Fibroblast of villous mesenchyme (primary cell): ENCODE results near the gene ZC3H7A. TPM values are rescaled to one million over a fixed set of nuclear protein-coding genes. Genes with fewer than 3 reads are reported as not detected.

Experiments used
- DNase-seq: peaks from one replicate; pipeline ENCODE4 v3.0.0-alpha.2; 2010; ENCODE audit warnings: low read depth
- H3K4me3 ChIP-seq: 2 replicates; pipeline ENCODE4 v1.5.1; 2011; ENCODE audit warnings: low read depth, mild to moderate bottlenecking, low read length
- total RNA-seq: library from RNA; depleted of rRNA; stranded (reverse); fragments of >200 nt; gene quantifications from 2 replicates; pipeline ENCODE4 v1.2.3, GENCODE V29; 2012
- TF ChIP-seq, protein P1 (sequence below): IDR thresholded peaks from 2 replicates; pipeline ENCODE4 v1.5.1; 2012; ENCODE audit warnings: low read depth, mild to moderate bottlenecking, low read length; ENCODE audit not compliant: insufficient read depth

Gene ZC3H7A
- total RNA-seq, 1 donor = 59.2 TPM

DNA sequence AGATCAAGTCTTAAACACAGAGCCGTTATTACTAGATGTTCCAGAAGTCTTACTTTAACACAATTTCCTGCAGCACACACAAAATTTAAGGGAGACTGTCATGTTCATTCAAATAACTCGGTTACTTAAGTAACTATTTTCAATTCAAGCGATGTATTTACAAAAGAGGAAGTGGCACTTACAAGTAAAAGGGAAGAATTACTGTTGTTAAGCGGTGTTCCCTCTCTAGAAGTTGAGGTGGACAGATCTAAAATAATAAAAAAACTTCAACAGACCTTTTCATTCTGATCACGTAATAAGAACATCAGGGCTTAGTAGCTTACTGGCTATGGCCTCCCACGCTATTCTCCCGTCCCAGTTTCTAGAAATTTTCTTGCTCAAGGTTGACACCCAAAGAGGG is 28.2 kb downstream of the ZC3H7A start:
- TF ChIP-seq, protein P1, sequence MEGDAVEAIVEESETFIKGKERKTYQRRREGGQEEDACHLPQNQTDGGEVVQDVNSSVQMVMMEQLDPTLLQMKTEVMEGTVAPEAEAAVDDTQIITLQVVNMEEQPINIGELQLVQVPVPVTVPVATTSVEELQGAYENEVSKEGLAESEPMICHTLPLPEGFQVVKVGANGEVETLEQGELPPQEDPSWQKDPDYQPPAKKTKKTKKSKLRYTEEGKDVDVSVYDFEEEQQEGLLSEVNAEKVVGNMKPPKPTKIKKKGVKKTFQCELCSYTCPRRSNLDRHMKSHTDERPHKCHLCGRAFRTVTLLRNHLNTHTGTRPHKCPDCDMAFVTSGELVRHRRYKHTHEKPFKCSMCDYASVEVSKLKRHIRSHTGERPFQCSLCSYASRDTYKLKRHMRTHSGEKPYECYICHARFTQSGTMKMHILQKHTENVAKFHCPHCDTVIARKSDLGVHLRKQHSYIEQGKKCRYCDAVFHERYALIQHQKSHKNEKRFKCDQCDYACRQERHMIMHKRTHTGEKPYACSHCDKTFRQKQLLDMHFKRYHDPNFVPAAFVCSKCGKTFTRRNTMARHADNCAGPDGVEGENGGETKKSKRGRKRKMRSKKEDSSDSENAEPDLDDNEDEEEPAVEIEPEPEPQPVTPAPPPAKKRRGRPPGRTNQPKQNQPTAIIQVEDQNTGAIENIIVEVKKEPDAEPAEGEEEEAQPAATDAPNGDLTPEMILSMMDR = no peak
- DNase-seq = no peak
- H3K4me3 ChIP-seq = no peak overlapping the region

GRCh38 chr16:11762431-11762830 is 34.6 kb downstream of the ZC3H7A start:
- H3K4me3 ChIP-seq = no peak overlapping the region
- no peak for DNase-seq
- TF ChIP-seq, protein P1 = no peak

DNA sequence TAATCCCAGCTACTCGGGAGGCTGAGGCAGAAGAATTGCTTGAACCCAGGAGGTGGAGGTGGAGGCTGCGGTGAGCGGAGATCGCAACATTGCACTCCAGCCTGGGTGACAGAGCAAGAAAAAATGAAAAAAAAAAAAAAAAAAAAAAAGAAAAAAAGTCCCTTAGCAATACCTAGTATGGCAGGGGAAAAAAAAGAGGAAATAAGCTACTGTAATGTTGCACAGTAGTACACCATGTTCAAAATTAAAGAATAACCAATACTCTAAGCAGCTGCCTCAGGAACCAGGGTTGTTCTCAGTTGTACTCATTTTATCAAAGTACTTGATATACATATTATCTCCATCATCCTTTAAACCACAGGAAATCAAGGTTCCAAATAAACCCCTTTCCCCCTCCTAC is 37.1 kb downstream of the ZC3H7A start:
- no peak for DNase-seq
- TF ChIP-seq, protein P1 = no peak

DNA sequence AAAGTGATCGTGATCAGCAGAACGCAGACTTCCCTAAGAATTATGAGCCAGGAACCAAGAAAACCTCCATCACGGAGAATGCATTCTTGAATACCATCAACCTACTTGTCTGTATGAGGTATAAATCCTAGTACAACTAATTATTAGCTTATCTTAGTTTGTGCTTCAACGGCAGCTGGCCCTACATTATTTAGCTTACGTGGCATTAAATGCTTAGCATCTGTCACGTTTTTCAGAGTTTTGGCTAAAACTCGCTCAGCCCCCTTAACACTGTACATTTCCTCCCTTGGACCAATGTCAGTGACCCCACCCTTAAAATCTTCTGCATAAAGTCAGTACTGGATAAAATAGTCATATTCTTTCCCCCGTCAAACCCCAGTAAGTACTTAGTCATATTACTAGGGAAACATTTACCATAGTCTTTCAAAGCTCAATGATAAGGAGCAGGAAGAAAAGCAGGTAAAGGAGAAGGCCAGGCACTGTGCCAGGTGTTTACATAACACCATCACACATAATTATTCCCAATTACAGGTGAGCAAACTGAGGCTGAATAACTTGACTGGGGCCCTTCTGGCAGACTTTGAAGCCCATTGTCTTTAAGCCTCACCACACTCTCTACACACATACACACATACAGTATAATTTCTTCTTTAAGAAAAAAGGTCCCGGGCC is 37.8 kb downstream of the ZC3H7A start:
- no peak for DNase-seq
- TF ChIP-seq, protein P1 = no peak
- no peak overlapping the region for H3K4me3 ChIP-seq

More for the DNA sequence above, 37.1 kb downstream of the ZC3H7A start:
- no peak overlapping the region for H3K4me3 ChIP-seq

GRCh38 chr16:11757671-11758545 is 39.1 kb downstream of the ZC3H7A start:
- H3K4me3 ChIP-seq = no peak overlapping the region
- TF ChIP-seq, protein P1 = no peak
- DNase-seq = peak; percentile 89

- TF ChIP-seq, protein P1 = no peak
- DNase-seq = no peak
- no peak overlapping the region for H3K4me3 ChIP-seq
Observed at GRCh38 chr16:11756248-11756647, 40.8 kb downstream of the ZC3H7A start.
